HL-60 (cell line): ENCODE data around the gene YARS1.
"Not testable (repeated sequence)": the region's sequence is repeated elsewhere in the genome, so short reads cannot be mapped to it uniquely, and the experiment has no call there.

ENCODE experiments used
- DNase-seq, 2 experiments: peaks; one replicate each; pipeline ENCODE4 v3.0.0-alpha.2; 2010 to 2020; ENCODE audit warnings: low read depth in 1 of 2, low spot score in 1 of 2
- H3K27ac ChIP-seq: fragments of 250-450 bp; sonication (Bioruptor Pico); replicated peaks from 2 replicates; pipeline ENCODE4 v1.5.1; 2020; ENCODE audit warnings: mild to moderate bottlenecking, moderate library complexity
- H3K27me3 ChIP-seq: fragments of 250-450 bp; sonication (Bioruptor Pico); 2 replicates; pipeline ENCODE4 v1.5.1; 2021; ENCODE audit warnings: mild to moderate bottlenecking, moderate library complexity; ENCODE audit not compliant: insufficient read depth, poor library complexity, severe bottlenecking
- H3K4me3 ChIP-seq: replicated peaks from 2 replicates; pipeline ENCODE4 v1.5.1; 2011; ENCODE audit warnings: mild to moderate bottlenecking, control low read depth, low read length; ENCODE audit not compliant: insufficient read depth
- GABPA ChIP-seq: IDR thresholded peaks from 2 replicates; pipeline ENCODE4 v1.6.1; 2012; ENCODE audit warnings: low read depth
- POLR2AphosphoS5 ChIP-seq: IDR thresholded peaks from 2 replicates; pipeline ENCODE4 v1.6.1; 2012; ENCODE audit warnings: low read depth
- SPI1 ChIP-seq: IDR thresholded peaks from 2 replicates; pipeline ENCODE4 v1.6.1; 2012; ENCODE audit warnings: low read depth, mild to moderate bottlenecking, borderline replicate concordance
- TF ChIP-seq, protein P1 (sequence below): IDR thresholded peaks from 2 replicates; pipeline ENCODE4 v1.6.1; 2012; ENCODE audit warnings: low read depth; ENCODE audit not compliant: insufficient replicate concordance
- TF ChIP-seq, protein P2 (sequence below): IDR thresholded peaks from one replicate; pipeline ENCODE4 v1.5.1; 2011; ENCODE audit warnings: low read length, control low read depth, inconsistent platforms; ENCODE audit not compliant: insufficient read depth

YARS1 gene

DNA sequence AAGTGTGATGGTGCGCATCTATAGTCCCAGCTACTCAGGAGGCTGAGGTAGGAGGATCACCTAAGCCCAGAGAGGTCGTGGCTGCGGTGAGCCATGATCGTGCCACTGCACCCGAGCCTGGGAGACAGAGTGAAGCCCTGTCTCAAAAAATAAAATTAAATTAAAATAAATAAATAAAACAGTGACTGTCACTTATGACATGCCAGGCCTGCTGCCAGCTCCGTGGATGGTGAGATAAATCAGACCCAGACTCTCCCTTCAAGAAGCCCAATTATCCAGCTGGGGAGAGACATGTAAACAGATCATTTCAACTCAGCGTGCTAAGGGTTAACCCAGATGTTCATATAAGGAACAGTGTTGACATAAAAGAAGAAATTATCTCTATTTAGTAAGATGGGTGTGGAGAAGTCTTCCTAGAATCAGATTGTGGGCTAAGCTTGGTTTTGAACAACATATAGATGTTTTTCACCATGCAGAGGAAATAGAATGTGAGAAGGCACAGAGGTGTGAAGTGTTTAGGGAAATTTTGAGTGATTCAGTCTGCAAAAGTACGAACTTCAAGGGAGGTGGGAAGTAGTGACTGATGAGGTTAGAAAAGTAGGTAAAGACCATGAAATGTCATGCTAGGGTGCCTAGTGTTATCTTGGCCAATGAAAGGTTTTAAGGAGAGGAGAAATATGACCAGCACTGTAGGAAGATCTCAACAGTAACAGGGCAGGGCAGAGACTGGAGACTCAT is 18.3 kb downstream of the YARS1 start:
- DNase-seq = no peak
- Histone ChIP-seq H3K27ac (no peak overlapping the region), H3K4me3 (no peak overlapping the region), H3K27me3 (no peaks in the 10 kb centered on the region)
- no peak for TF ChIP-seq GABPA
- no peak for TF ChIP-seq SPI1
- TF ChIP-seq, protein P1, sequence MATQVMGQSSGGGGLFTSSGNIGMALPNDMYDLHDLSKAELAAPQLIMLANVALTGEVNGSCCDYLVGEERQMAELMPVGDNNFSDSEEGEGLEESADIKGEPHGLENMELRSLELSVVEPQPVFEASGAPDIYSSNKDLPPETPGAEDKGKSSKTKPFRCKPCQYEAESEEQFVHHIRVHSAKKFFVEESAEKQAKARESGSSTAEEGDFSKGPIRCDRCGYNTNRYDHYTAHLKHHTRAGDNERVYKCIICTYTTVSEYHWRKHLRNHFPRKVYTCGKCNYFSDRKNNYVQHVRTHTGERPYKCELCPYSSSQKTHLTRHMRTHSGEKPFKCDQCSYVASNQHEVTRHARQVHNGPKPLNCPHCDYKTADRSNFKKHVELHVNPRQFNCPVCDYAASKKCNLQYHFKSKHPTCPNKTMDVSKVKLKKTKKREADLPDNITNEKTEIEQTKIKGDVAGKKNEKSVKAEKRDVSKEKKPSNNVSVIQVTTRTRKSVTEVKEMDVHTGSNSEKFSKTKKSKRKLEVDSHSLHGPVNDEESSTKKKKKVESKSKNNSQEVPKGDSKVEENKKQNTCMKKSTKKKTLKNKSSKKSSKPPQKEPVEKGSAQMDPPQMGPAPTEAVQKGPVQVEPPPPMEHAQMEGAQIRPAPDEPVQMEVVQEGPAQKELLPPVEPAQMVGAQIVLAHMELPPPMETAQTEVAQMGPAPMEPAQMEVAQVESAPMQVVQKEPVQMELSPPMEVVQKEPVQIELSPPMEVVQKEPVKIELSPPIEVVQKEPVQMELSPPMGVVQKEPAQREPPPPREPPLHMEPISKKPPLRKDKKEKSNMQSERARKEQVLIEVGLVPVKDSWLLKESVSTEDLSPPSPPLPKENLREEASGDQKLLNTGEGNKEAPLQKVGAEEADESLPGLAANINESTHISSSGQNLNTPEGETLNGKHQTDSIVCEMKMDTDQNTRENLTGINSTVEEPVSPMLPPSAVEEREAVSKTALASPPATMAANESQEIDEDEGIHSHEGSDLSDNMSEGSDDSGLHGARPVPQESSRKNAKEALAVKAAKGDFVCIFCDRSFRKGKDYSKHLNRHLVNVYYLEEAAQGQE = no peak
- TF ChIP-seq, protein P2, sequence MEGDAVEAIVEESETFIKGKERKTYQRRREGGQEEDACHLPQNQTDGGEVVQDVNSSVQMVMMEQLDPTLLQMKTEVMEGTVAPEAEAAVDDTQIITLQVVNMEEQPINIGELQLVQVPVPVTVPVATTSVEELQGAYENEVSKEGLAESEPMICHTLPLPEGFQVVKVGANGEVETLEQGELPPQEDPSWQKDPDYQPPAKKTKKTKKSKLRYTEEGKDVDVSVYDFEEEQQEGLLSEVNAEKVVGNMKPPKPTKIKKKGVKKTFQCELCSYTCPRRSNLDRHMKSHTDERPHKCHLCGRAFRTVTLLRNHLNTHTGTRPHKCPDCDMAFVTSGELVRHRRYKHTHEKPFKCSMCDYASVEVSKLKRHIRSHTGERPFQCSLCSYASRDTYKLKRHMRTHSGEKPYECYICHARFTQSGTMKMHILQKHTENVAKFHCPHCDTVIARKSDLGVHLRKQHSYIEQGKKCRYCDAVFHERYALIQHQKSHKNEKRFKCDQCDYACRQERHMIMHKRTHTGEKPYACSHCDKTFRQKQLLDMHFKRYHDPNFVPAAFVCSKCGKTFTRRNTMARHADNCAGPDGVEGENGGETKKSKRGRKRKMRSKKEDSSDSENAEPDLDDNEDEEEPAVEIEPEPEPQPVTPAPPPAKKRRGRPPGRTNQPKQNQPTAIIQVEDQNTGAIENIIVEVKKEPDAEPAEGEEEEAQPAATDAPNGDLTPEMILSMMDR = no peak
- no peak for TF ChIP-seq POLR2AphosphoS5

DNA sequence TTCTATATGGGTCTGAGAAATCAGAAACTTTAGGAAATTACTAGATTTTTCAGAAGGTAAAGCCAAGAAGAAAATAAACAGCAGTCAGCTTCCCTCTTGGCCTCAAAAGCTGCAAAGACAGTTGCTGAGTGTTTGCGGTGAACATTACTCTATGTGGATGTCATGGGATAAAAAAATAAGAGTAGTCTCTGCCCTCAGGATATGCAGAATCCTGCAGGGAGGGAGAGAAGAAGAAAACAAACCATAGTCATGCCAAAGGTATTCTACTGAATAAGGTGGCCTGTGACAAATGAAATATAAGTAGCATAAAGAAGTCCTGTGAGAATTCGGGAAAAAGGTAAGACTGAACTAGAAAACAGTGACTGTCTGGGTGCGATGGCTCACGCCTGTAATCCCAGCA is 19.0 kb downstream of the YARS1 start:
- H3K27me3 ChIP-seq = no peaks in the 10 kb centered on the region
- TF ChIP-seq, protein P2 = no peak
- TF ChIP-seq, protein P1 = no peak
- TF ChIP-seq SPI1 (no peak), GABPA (no peak), POLR2AphosphoS5 (no peak)
- H3K4me3 ChIP-seq = no peak overlapping the region
- H3K27ac ChIP-seq = no peak overlapping the region
- DNase-seq = no peak

DNA sequence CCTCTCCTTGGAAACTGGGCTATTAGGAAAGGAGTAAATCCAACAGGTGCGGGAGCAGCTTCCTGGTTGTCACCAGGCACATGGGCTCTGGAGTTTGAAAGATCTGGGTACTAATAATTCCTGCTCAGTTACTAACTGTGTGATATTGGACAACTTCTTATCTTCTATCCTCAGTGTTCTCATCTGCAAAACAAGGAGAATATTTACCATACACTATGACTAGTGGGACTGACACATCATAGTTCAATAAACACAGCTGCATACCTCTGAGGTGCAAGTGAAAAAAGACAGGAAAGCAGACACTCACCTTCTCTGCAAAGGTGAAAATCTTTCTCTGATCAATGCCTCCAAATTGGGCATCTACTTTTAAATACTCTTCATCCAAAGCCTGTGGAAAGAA is 19.7 kb downstream of the YARS1 start:
- Histone ChIP-seq H3K27me3 (no peaks in the 10 kb centered on the region), H3K27ac (no peak overlapping the region), H3K4me3 (no peak overlapping the region)
- DNase-seq = no peak
- TF ChIP-seq, protein P1 = no peak
- TF ChIP-seq SPI1 (no peak), POLR2AphosphoS5 (no peak), GABPA (no peak)
- TF ChIP-seq, protein P2 = no peak

DNA sequence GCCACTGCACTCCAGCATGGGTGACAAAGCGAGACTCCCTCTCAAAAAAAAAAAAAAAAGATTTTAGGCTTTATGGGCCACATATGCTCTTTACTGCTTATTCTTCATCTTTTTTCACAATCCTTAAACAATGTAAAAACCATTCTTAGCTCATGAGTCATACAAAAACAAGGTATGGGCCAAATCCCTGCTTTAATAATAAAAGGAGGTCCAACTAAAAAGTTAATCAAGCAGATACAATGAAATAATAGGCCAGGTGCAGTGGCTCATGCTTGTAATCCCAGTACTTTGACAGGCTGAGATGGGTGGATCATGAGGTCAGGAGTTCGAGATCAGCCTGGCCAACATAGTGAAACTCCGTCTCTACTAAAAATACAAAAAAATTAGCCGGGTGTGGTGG is 21.4 kb downstream of the YARS1 start:
- not testable (repeated sequence) for H3K27me3 ChIP-seq, H3K27ac ChIP-seq, H3K4me3 ChIP-seq, DNase-seq
